ENCODE measurements around the gene JAKMIP1. TPM values are rescaled to one million over a fixed set of nuclear protein-coding genes. Genes with fewer than 3 reads are reported as not detected.
A peak's percentile ranks its signal among the peaks of the same experiment; 100 is the strongest.

The JAKMIP1 gene
- total RNA-seq, 1 experiment from 2014 or later = not detected

- no peak for DNase-seq (ENCODE audit: low read depth, low spot score)
- ATAC-seq = peak; percentile 90
- CTCF ChIA-PET = interaction anchor here (1.1 kb wide), 1 partner anchor 9 kb away, joined by 3 read pairs; no protein-coding TSS in a partner anchor
- RAD21 ChIA-PET (ENCODE audit: low non-redundant PET in 1 of 2, low total read pairs in 2 of 2, uncharacterized antibody in 2 of 2, unreplicated experiment in 2 of 2) = no interaction called here
- intact Hi-C loops (cut with micrococcal nuclease) = no loop called here
- H3K27me3 ChIP-seq (ENCODE audit: insufficient read depth, low read length) = no peaks in the 10 kb centered on the region
- no peaks in the 10 kb centered on the region; a peak in 1 of 4 replicates for H3K9me3 ChIP-seq (ENCODE audit: control insufficient read depth in 1 of 2, insufficient read depth in 1 of 2, low read depth in 1 of 2, low read length in 2 of 2)
- no peaks in the 10 kb centered on the region for H3K9me2 ChIP-seq (ENCODE audit: insufficient read depth)
- POLR2A ChIA-PET = no interaction called here
- H3K36me3 ChIP-seq (ENCODE audit: control insufficient read depth in 1 of 2, insufficient read depth in 2 of 2, low read length in 2 of 2) = no peaks in the 10 kb centered on the region
- H3K9ac ChIP-seq (ENCODE audit: low read length) = no peak overlapping the region
- H3K79me2 ChIP-seq (ENCODE audit: insufficient read depth, low read length) = no peaks in the 10 kb centered on the region
- H4K20me1 ChIP-seq (ENCODE audit: insufficient read depth) = no peaks in the 10 kb centered on the region
- TF ChIP-seq MAX (IDR thresholded peaks at IDR 0.05) = no peak
- TF ChIP-seq EZH2 (IDR thresholded peaks at IDR 0.05) = no peak
- no peak for TF ChIP-seq POLR2AphosphoS5 (IDR thresholded peaks at IDR 0.05; ENCODE audit: low read depth, low read length)
- no peak for TF ChIP-seq CBX3 (IDR thresholded peaks at IDR 0.05; ENCODE audit: low read depth)
- no peak for TF ChIP-seq ZBTB33 (IDR thresholded peaks at IDR 0.05; ENCODE audit: extremely low read depth, insufficient replicate concordance, low read length)
- no peak for TF ChIP-seq JUND (IDR thresholded peaks at IDR 0.05)
- no peak overlapping the region for H3K27ac ChIP-seq (ENCODE audit: low read depth, low read length)
- no peak overlapping the region for H3K4me2 ChIP-seq (ENCODE audit: low read length)
- H2AFZ ChIP-seq (ENCODE audit: low read depth, low read length, poor library complexity, severe bottlenecking) = no peak overlapping the region
- no TSS peak for BruUV-seq (replicated peaks)
- no peaks in the 10 kb centered on the region for H3K4me1 ChIP-seq (ENCODE audit: control insufficient read depth in 1 of 2, insufficient read depth in 2 of 2, low read length in 2 of 2)
- no peak overlapping the region for H3K4me3 ChIP-seq (replicated peaks in 1 of 2; ENCODE audit: low read depth in 1 of 2, low read length in 2 of 2)
Observed at GRCh38 chr4:6123541-6123940, 76.8 kb downstream of the JAKMIP1 start.

- Histone ChIP-seq H3K27ac (ENCODE audit: low read depth, low read length) (no peak overlapping the region), H2AFZ (ENCODE audit: low read depth, low read length, poor library complexity, severe bottlenecking) (no peak overlapping the region), H3K9me2 (ENCODE audit: insufficient read depth) (no peaks in the 10 kb centered on the region), H3K36me3 (ENCODE audit: control insufficient read depth in 1 of 2, insufficient read depth in 2 of 2, low read length in 2 of 2) (no peaks in the 10 kb centered on the region), H3K27me3 (ENCODE audit: insufficient read depth, low read length) (no peaks in the 10 kb centered on the region), H3K4me2 (ENCODE audit: low read length) (no peak overlapping the region), H3K9ac (ENCODE audit: low read length) (no peak overlapping the region), H4K20me1 (ENCODE audit: insufficient read depth) (no peaks in the 10 kb centered on the region), H3K4me3 (replicated peaks in 1 of 2; ENCODE audit: low read depth in 1 of 2, low read length in 2 of 2) (no peak overlapping the region), H3K9me3 (ENCODE audit: control insufficient read depth in 1 of 2, insufficient read depth in 1 of 2, low read depth in 1 of 2, low read length in 2 of 2) (no peaks in the 10 kb centered on the region; a peak in 1 of 4 replicates), H3K4me1 (ENCODE audit: control insufficient read depth in 1 of 2, insufficient read depth in 2 of 2, low read length in 2 of 2) (no peaks in the 10 kb centered on the region), H3K79me2 (ENCODE audit: insufficient read depth, low read length) (no peaks in the 10 kb centered on the region)
- DNase-seq (ENCODE audit: low read depth, low spot score) (no peak), ATAC-seq (no peak)
- ChIA-PET CTCF (interaction anchor here (1.1 kb wide), 1 partner anchor 10 kb away, joined by 3 read pairs; no protein-coding TSS in a partner anchor), POLR2A (no interaction called here), RAD21 (ENCODE audit: low non-redundant PET in 1 of 2, low total read pairs in 2 of 2, uncharacterized antibody in 2 of 2, unreplicated experiment in 2 of 2) (no interaction called here)
- BruUV-seq (replicated peaks) = no TSS peak
- TF ChIP-seq JUND (IDR thresholded peaks at IDR 0.05) = no peak
- TF ChIP-seq ZFX (IDR thresholded peaks at IDR 0.05) = no peak
- TF ChIP-seq MAX (IDR thresholded peaks at IDR 0.05) = no peak
- no peak for TF ChIP-seq ZNF274 (IDR thresholded peaks at IDR 0.05; ENCODE audit: low read depth, low read length)
- TF ChIP-seq CEBPB (IDR thresholded peaks at IDR 0.05; ENCODE audit: low read depth) = no peak
- no peak for TF ChIP-seq SP1 (IDR thresholded peaks at IDR 0.05; ENCODE audit: low read depth)
- no peak for TF ChIP-seq POLR2A (IDR thresholded peaks at IDR 0.05; ENCODE audit: borderline replicate concordance, extremely low read depth, insufficient read depth, insufficient read length)
- TF ChIP-seq REST (IDR thresholded peaks at IDR 0.05; ENCODE audit: low read depth) = no peak
- intact Hi-C loops (cut with micrococcal nuclease) = no loop called here
Observed at GRCh38 chr4:6123116-6123515, 77.2 kb downstream of the JAKMIP1 start.
